GM18861 (cell line): ENCODE results near the gene SBK1.
"Not testable (repeated sequence)": the region's sequence is repeated elsewhere in the genome, so short reads cannot be mapped to it uniquely, and the experiment has no call there.

ENCODE experiments used
- ATAC-seq: cut with Tn5 transposase; IDR thresholded peaks from one replicate; pipeline ENCODE4 v1.9.1; 2021; ENCODE audit not compliant: unreplicated experiment

Gene SBK1

GRCh38 chr16:28330232-28330631 lies 37.9 kb downstream of the SBK1 start:
- not testable (repeated sequence) for ATAC-seq

GRCh38 chr16:28330981-28331380 lies 38.7 kb downstream of the SBK1 start:
- not testable (repeated sequence) for ATAC-seq

- ATAC-seq = not testable (repeated sequence)
Observed at GRCh38 chr16:28332632-28333031, 40.3 kb downstream of the SBK1 start.

GRCh38 chr16:28335678-28336077 lies 43.4 kb downstream of the SBK1 start:
- ATAC-seq = not testable (repeated sequence)

GRCh38 chr16:28336940-28337710 lies 44.8 kb downstream of the SBK1 start:
- ATAC-seq = not testable (repeated sequence)

GRCh38 chr16:28338230-28338629 lies 45.9 kb downstream of the SBK1 start:
- ATAC-seq = not testable (repeated sequence)

- ATAC-seq = not testable (repeated sequence)
Observed at GRCh38 chr16:28362600-28362999, 70.3 kb downstream of the SBK1 start.

- ATAC-seq = not testable (repeated sequence)
Observed at GRCh38 chr16:28363408-28363807, 71.1 kb downstream of the SBK1 start, which contains the start of gene NPIPB6. NPIPB6 (minus strand) TSS chr16:28363508; CDS start chr16:28362822, 686 bp downstream.

- ATAC-seq = peak; percentile 78
Observed at GRCh38 chr16:28364268-28365173, 72.2 kb downstream of the SBK1 start.

- ATAC-seq = not testable (repeated sequence)
Observed at GRCh38 chr16:28367926-28368325, 75.6 kb downstream of the SBK1 start.
